IPS-18a (cell line): ENCODE data around the gene GPX4.

Experiments
- H3K27ac ChIP-seq: one replicate; pipeline ENCODE4 v1.5.1; 2013; ENCODE audit warnings: low read length
- H3K27me3 ChIP-seq: one replicate; pipeline ENCODE4 v1.6.1; 2013; ENCODE audit warnings: mild to moderate bottlenecking, low read length; ENCODE audit not compliant: control insufficient read depth, insufficient read depth
- H3K36me3 ChIP-seq: one replicate; pipeline ENCODE4 v1.6.1; 2013; ENCODE audit warnings: low read depth, low read length; ENCODE audit not compliant: control insufficient read depth
- H3K4me1 ChIP-seq: one replicate; pipeline ENCODE4 v1.6.1; 2013; ENCODE audit warnings: low read depth, low read length; ENCODE audit not compliant: control insufficient read depth
- H3K4me3 ChIP-seq: one replicate; pipeline ENCODE4 v1.5.1; 2013; ENCODE audit warnings: low read length
- H3K9ac ChIP-seq: one replicate; pipeline ENCODE4 v1.6.1; 2013; ENCODE audit warnings: mild to moderate bottlenecking, low read length, moderate library complexity
- H3K9me3 ChIP-seq: one replicate; pipeline ENCODE4 v1.6.1; 2013; ENCODE audit warnings: low read depth, low read length; ENCODE audit not compliant: control insufficient read depth

GPX4 gene

GRCh38 chr19:1147934-1148549, 44.2 kb downstream of the GPX4 start:
- H3K9ac ChIP-seq = no peak overlapping the region
- H3K36me3 ChIP-seq = peaks cover 6% of the 10 kb centered on the region
- H3K27me3 ChIP-seq = no peaks in the 10 kb centered on the region
- no peaks in the 10 kb centered on the region for H3K9me3 ChIP-seq
- H3K27ac ChIP-seq = no peak overlapping the region
- H3K4me1 ChIP-seq = peaks cover 4% of the 10 kb centered on the region
- H3K4me3 ChIP-seq = no peak overlapping the region

GRCh38 chr19:1149259-1150045, 45.7 kb downstream of the GPX4 start:
- no peaks in the 10 kb centered on the region for H3K27me3 ChIP-seq
- H3K4me1 ChIP-seq = peaks cover 4% of the 10 kb centered on the region
- H3K36me3 ChIP-seq = peaks cover 6% of the 10 kb centered on the region
- no peak overlapping the region for H3K4me3 ChIP-seq
- no peak overlapping the region for H3K27ac ChIP-seq
- no peak overlapping the region for H3K9ac ChIP-seq
- H3K9me3 ChIP-seq = no peaks in the 10 kb centered on the region

GRCh38 chr19:1150333-1151036, 46.7 kb downstream of the GPX4 start:
- Histone ChIP-seq H3K4me1 (peaks cover 4% of the 10 kb centered on the region), H3K9me3 (no peaks in the 10 kb centered on the region), H3K27me3 (no peaks in the 10 kb centered on the region), H3K36me3 (peaks cover 6% of the 10 kb centered on the region), H3K4me3 (no peak overlapping the region), H3K9ac (no peak overlapping the region), H3K27ac (no peak overlapping the region)

GRCh38 chr19:1151037-1151724, 47.4 kb downstream of the GPX4 start:
- Histone ChIP-seq H3K4me1 (peaks cover under 1% of the 10 kb centered on the region), H3K27ac (no peak overlapping the region), H3K9ac (no peak overlapping the region), H3K4me3 (no peak overlapping the region), H3K36me3 (peaks cover 6% of the 10 kb centered on the region), H3K27me3 (no peaks in the 10 kb centered on the region), H3K9me3 (no peaks in the 10 kb centered on the region)

GRCh38 chr19:1151917-1152587, 48.3 kb downstream of the GPX4 start:
- no peak overlapping the region for H3K9ac ChIP-seq
- H3K36me3 ChIP-seq = peaks cover 6% of the 10 kb centered on the region
- H3K9me3 ChIP-seq = no peaks in the 10 kb centered on the region
- no peaks in the 10 kb centered on the region for H3K27me3 ChIP-seq
- no peak overlapping the region for H3K4me3 ChIP-seq
- no peak overlapping the region for H3K27ac ChIP-seq
- no peaks in the 10 kb centered on the region for H3K4me1 ChIP-seq

GRCh38 chr19:1153891-1154730, 50.3 kb downstream of the GPX4 start:
- Histone ChIP-seq H3K9ac (no peak overlapping the region), H3K36me3 (peaks cover 6% of the 10 kb centered on the region), H3K9me3 (no peaks in the 10 kb centered on the region), H3K27me3 (no peaks in the 10 kb centered on the region), H3K4me1 (no peaks in the 10 kb centered on the region), H3K4me3 (no peak overlapping the region), H3K27ac (no peak overlapping the region)

GRCh38 chr19:1154731-1155351, 51.0 kb downstream of the GPX4 start:
- Histone ChIP-seq H3K4me1 (no peaks in the 10 kb centered on the region), H3K9me3 (no peaks in the 10 kb centered on the region), H3K4me3 (no peak overlapping the region), H3K9ac (no peak overlapping the region), H3K36me3 (peaks cover 6% of the 10 kb centered on the region), H3K27me3 (no peaks in the 10 kb centered on the region), H3K27ac (no peak overlapping the region)

GRCh38 chr19:1155352-1156304, 51.8 kb downstream of the GPX4 start:
- peaks cover 6% of the 10 kb centered on the region for H3K36me3 ChIP-seq
- H3K27me3 ChIP-seq = no peaks in the 10 kb centered on the region
- no peak overlapping the region for H3K27ac ChIP-seq
- H3K4me1 ChIP-seq = no peaks in the 10 kb centered on the region
- H3K9me3 ChIP-seq = no peaks in the 10 kb centered on the region
- no peak overlapping the region for H3K4me3 ChIP-seq
- H3K9ac ChIP-seq = no peak overlapping the region
